B cell (primary cell): Measurements from ENCODE around the gene BARHL1. TPM values are rescaled to one million over a fixed set of nuclear protein-coding genes. Genes with fewer than 3 reads are reported as not detected.

ENCODE experiments used
- ATAC-seq: fragments of 200-7000 bp; cut with Tn5 transposase; one replicate; pipeline ENCODE4 v1.10.0; 2021; ENCODE audit warnings: low read depth, mild to moderate bottlenecking, moderate number of reproducible peaks, moderate library complexity
- CTCF ChIA-PET: fragments of 350-600 bp; sonication (Branson Sonifier 250); formaldehyde crosslinking; loops from one replicate; lab custom pipeline; 2021; ENCODE audit warnings: antibody characterized with exemption, inconsistent platforms; lab: Charles Lee
- POLR2A ChIA-PET: fragments of 350-600 bp; sonication (Branson Sonifier 250); formaldehyde crosslinking; loops from one replicate; lab custom pipeline; 2021; ENCODE audit warnings: antibody characterized with exemption; lab: Charles Lee
- DNase-seq: peaks from one replicate; pipeline ENCODE4 v3.0.0; 2013
- H2AFZ ChIP-seq: 2 replicates; pipeline ENCODE4 v1.6.1; 2012; ENCODE audit warnings: mild to moderate bottlenecking, low read depth, low read length; ENCODE audit not compliant: insufficient read depth, poor library complexity, severe bottlenecking
- H3K27ac ChIP-seq, 2 donors: 1 replicate in 1 of 2; 2 replicates in 1 of 2; pipeline ENCODE4 v1.5.1; 2012 to 2013; ENCODE audit warnings: low read length in 2 of 2, mild to moderate bottlenecking in 2 of 2, moderate library complexity in 1 of 2
- H3K27me3 ChIP-seq, 4 experiments: fragments of 200-600 bp in 1 of 4; sonication (generic) in 1 of 4; replicated peaks in 1 of 4; 1 replicate in 2 of 4; 2 replicates in 2 of 4; pipeline versions ENCODE4 v1.6.1 to v1.7.0; 2013 to 2016; ENCODE audit warnings: low read length in 3 of 4, mild to moderate bottlenecking in 2 of 4, mixed read lengths in 1 of 4, moderate library complexity in 1 of 4; ENCODE audit not compliant: insufficient read depth in 4 of 4, control insufficient read depth in 3 of 4; ENCODE audit errors: control extremely low read depth in 1 of 4
- H3K36me3 ChIP-seq, 2 experiments: replicated peaks in 1 of 2; 1 replicate in 1 of 2; 2 replicates in 1 of 2; pipeline versions ENCODE4 v1.6.1 to v1.7.1; 2013; ENCODE audit warnings: low read length in 1 of 2; ENCODE audit not compliant: insufficient read depth in 2 of 2, control insufficient read depth in 1 of 2; ENCODE audit errors: control extremely low read depth in 1 of 2, extremely low read depth in 1 of 2
- H3K4me1 ChIP-seq, 2 donors: fragments of 200-600 bp in 1 of 2; sonication (generic) in 1 of 2; 1 replicate in 1 of 2; 2 replicates in 1 of 2; pipeline versions ENCODE4 v1.5.1 to v1.6.1; 2013 to 2017; ENCODE audit warnings: low read length in 2 of 2; ENCODE audit not compliant: control insufficient read depth in 2 of 2, insufficient read depth in 2 of 2
- H3K4me2 ChIP-seq: replicated peaks from 2 replicates; pipeline ENCODE3; 2012; ENCODE audit warnings: mild to moderate bottlenecking, low read depth, low read length; ENCODE audit not compliant: poor library complexity, severe bottlenecking
- H3K4me3 ChIP-seq, 5 experiments: fragments of 200-600 bp in 1 of 5; sonication (generic) in 1 of 5; 1 replicate in 3 of 5; 2 replicates in 2 of 5; pipeline versions ENCODE4 v1.5.1 to v1.7.0; 2011 to 2016; ENCODE audit warnings: low read length in 4 of 5, mild to moderate bottlenecking in 4 of 5, low read depth in 2 of 5, control low read depth in 1 of 5, moderate library complexity in 1 of 5; ENCODE audit not compliant: insufficient read depth in 1 of 5; ENCODE audit errors: control extremely low read depth in 1 of 5, extremely low read depth in 1 of 5
- H3K79me2 ChIP-seq: fragments of 200-600 bp; sonication (generic); one replicate; pipeline ENCODE4 v1.6.0; 2016; ENCODE audit warnings: low read length; ENCODE audit not compliant: control insufficient read depth, insufficient read depth
- H3K9ac ChIP-seq: fragments of 200-600 bp; sonication (generic); 2 replicates; pipeline ENCODE4 v1.6.1; 2017; ENCODE audit warnings: mild to moderate bottlenecking, low read length, moderate library complexity
- H3K9me3 ChIP-seq, 3 donors: one replicate each; pipeline versions ENCODE4 v1.6.1 to v1.7.1; 2013; ENCODE audit warnings: low read length in 2 of 3; ENCODE audit not compliant: control insufficient read depth in 2 of 3, insufficient read depth in 1 of 3; ENCODE audit errors: control extremely low read depth in 1 of 3
- H4K20me1 ChIP-seq: 2 replicates; pipeline ENCODE4 v1.6.0; 2012; ENCODE audit warnings: mild to moderate bottlenecking, low read length; ENCODE audit not compliant: insufficient read depth, control insufficient read depth, poor library complexity, severe bottlenecking
- H3K27ac Mint-ChIP-seq: one replicate; pipeline ENCODE4 v1.8.0; 2021; ENCODE audit warnings: mixed read lengths
- H3K27me3 Mint-ChIP-seq: one replicate; pipeline ENCODE4 v1.8.0; 2021; ENCODE audit warnings: mixed read lengths
- H3K4me1 Mint-ChIP-seq: one replicate; pipeline ENCODE4 v1.8.0; 2021; ENCODE audit warnings: mixed read lengths
- H3K4me3 Mint-ChIP-seq: one replicate; pipeline ENCODE4 v1.8.0; 2021; ENCODE audit warnings: mixed read lengths
- H3K9me3 Mint-ChIP-seq: one replicate; pipeline ENCODE4 v1.8.0; 2022; ENCODE audit warnings: mixed read lengths; ENCODE audit not compliant: insufficient read depth
- CTCF ChIP-seq: fragments of 200-600 bp; IDR thresholded peaks from one replicate; pipeline ENCODE4 v1.8.0; 2022; ENCODE audit warnings: antibody characterized with exemption, mild to moderate bottlenecking
- EZH2 ChIP-seq: IDR thresholded peaks from 2 replicates; pipeline ENCODE4 v1.6.1; 2012; ENCODE audit warnings: borderline replicate concordance, low read depth, mild to moderate bottlenecking, moderate library complexity, low read length; ENCODE audit not compliant: insufficient read depth, poor library complexity, severe bottlenecking
- WGBS: methylation state at CpG from one replicate; pipeline ENCODE4 v1.1.5; 2013; ENCODE audit warnings: missing lambda C conversion rate; ENCODE audit not compliant: insufficient coverage; 5-methylcytosine and 5-hydroxymethylcytosine counted together
- intact Hi-C: fragments of 100-400 bp; cut with micrococcal nuclease; formaldehyde crosslinking; loops from one replicate; pipeline ENCODE4 v1.10.0; 2022
- polyA plus RNA-seq: library from polyadenylated mRNA; depleted of rRNA; stranded (reverse); fragments of >200 nt; gene quantifications from 2 replicates; pipeline ENCODE4 v1.2.3, GENCODE V29; 2012
- total RNA-seq, 2 donors: library from RNA; stranded (reverse); fragments of 120-200 nt in 1 of 2; gene quantifications; 1 replicate in 1 of 2; 2 replicates in 1 of 2; pipeline versions ENCODE4 v1.2.3 to v1.2.4, GENCODE V29; 2013 to 2022

Gene BARHL1
- total and polyA plus RNA-seq, 2 donors (not counting 1 experiment from before 2014, with no cell fraction given): not detected

- no peak overlapping the region for H3K4me3 Mint-ChIP-seq
- no peaks in the 10 kb centered on the region for H3K9me3 Mint-ChIP-seq
- H2AFZ ChIP-seq: no peak overlapping the region
- no peaks in the 10 kb centered on the region for H3K4me1 ChIP-seq
- H3K9ac ChIP-seq: no peak overlapping the region
- no peaks in the 10 kb centered on the region for H3K4me1 Mint-ChIP-seq
- TF ChIP-seq CTCF (no peak), EZH2 (no peak)
- no peak for ATAC-seq
- H3K79me2 ChIP-seq: no peaks in the 10 kb centered on the region
- H4K20me1 ChIP-seq: no peaks in the 10 kb centered on the region
- ChIA-PET POLR2A (no interaction called here), CTCF (no interaction called here)
- no peak overlapping the region for H3K4me2 ChIP-seq
- H3K27me3 ChIP-seq: no peaks in the 10 kb centered on the region
- H3K27me3 Mint-ChIP-seq: no peaks in the 10 kb centered on the region
- peaks cover 0 to 72% of the 10 kb centered on the region in 2 experiments for H3K36me3 ChIP-seq
- H3K27ac ChIP-seq: no peak overlapping the region
- H3K9me3 ChIP-seq: no peaks in the 10 kb centered on the region
- no peak overlapping the region for H3K27ac Mint-ChIP-seq
- 97% methylated on average over 11 of the region's 12 CpGs for WGBS
- DNase-seq: no peak
- intact Hi-C loops: no loop called here
- H3K4me3 ChIP-seq: no peak overlapping the region
Measured at GRCh38 chr9:132610661-132611060, 28.3 kb downstream of the BARHL1 start.

- no peaks in the 10 kb centered on the region for H3K79me2 ChIP-seq
- Mint-ChIP-seq H3K27me3 (no peaks in the 10 kb centered on the region), H3K4me1 (no peaks in the 10 kb centered on the region), H3K27ac (no peak overlapping the region), H3K4me3 (no peak overlapping the region), H3K9me3 (no peaks in the 10 kb centered on the region)
- no peak overlapping the region for H2AFZ ChIP-seq
- ATAC-seq (no peak), DNase-seq (no peak)
- no peaks in the 10 kb centered on the region for H3K9me3 ChIP-seq
- H3K27me3 ChIP-seq: no peaks in the 10 kb centered on the region
- H3K36me3 ChIP-seq: peaks cover 0 to 68% of the 10 kb centered on the region in 2 experiments
- H3K4me3 ChIP-seq: no peak overlapping the region
- intact Hi-C loops: no loop called here
- H4K20me1 ChIP-seq: no peaks in the 10 kb centered on the region
- WGBS: 79% methylated on average over 6 of the region's 6 CpGs
- no peak overlapping the region for H3K9ac ChIP-seq
- ChIA-PET POLR2A (no interaction called here), CTCF (no interaction called here)
- H3K4me1 ChIP-seq: no peaks in the 10 kb centered on the region
- H3K27ac ChIP-seq: no peak overlapping the region
- no peak for TF ChIP-seq EZH2
- TF ChIP-seq CTCF: no peak
- H3K4me2 ChIP-seq: no peak overlapping the region
Measured at GRCh38 chr9:132614324-132614723, 31.9 kb downstream of the BARHL1 start.
